Measurements from ENCODE around the gene NEO1.

Gene NEO1

GRCh38 chr15:73340502-73341192 is 288.4 kb downstream of the NEO1 start:
- H3K9me3 ChIP-seq (ENCODE audit: control insufficient read depth, insufficient read depth, low read length), result no peaks in the 10 kb centered on the region
- H3K27me3 ChIP-seq (ENCODE audit: control insufficient read depth, low read length), result no peaks in the 10 kb centered on the region
- no peaks in the 10 kb centered on the region for H3K4me1 ChIP-seq (ENCODE audit: control insufficient read depth, low read length)
- no peaks in the 10 kb centered on the region for H3F3A ChIP-seq (ENCODE audit: control insufficient read depth, insufficient read depth)
- no peaks in the 10 kb centered on the region for H3K9me2 ChIP-seq (replicated peaks; ENCODE audit: control insufficient read depth, low read length)
- H3K4me3 ChIP-seq (ENCODE audit: low read length), result no peak overlapping the region
- TF ChIP-seq CTCF (IDR thresholded peaks at IDR 0.05; ENCODE audit: low read depth, low read length, poor library complexity, severe bottlenecking) (no peak), EZH2phosphoT487 (IDR thresholded peaks at IDR 0.05; ENCODE audit: borderline replicate concordance, low read length) (no peak)
- H4K20me1 ChIP-seq (ENCODE audit: control insufficient read depth, insufficient read depth, low read depth, low read length), result no peaks in the 10 kb centered on the region
- H3K4me2 ChIP-seq (ENCODE audit: low read length), result no peak overlapping the region
- no peaks in the 10 kb centered on the region for H3K79me2 ChIP-seq (ENCODE audit: control insufficient read depth, low read length)
- H3K36me3 ChIP-seq (ENCODE audit: control insufficient read depth, low read length), result no peaks in the 10 kb centered on the region
- no peak overlapping the region for H3K27ac ChIP-seq (ENCODE audit: low read depth, low read length)

- TF ChIP-seq CTCF (IDR thresholded peaks at IDR 0.05; ENCODE audit: low read depth, low read length, poor library complexity, severe bottlenecking), result no peak
- TF ChIP-seq EZH2phosphoT487 (IDR thresholded peaks at IDR 0.05; ENCODE audit: borderline replicate concordance, low read length), result no peak
- H3K4me2 ChIP-seq (ENCODE audit: low read length), result no peak overlapping the region
Observed at GRCh38 chr15:73341886-73342600, 289.8 kb downstream of the NEO1 start.

GRCh38 chr15:73344056-73344455 is 291.8 kb downstream of the NEO1 start:
- Histone ChIP-seq H3K9me2 (replicated peaks; ENCODE audit: control insufficient read depth, low read length) (no peaks in the 10 kb centered on the region), H3K4me1 (ENCODE audit: control insufficient read depth, low read length) (no peaks in the 10 kb centered on the region), H3K4me2 (ENCODE audit: low read length) (no peak overlapping the region), H3F3A (ENCODE audit: control insufficient read depth, insufficient read depth) (no peaks in the 10 kb centered on the region), H3K27ac (ENCODE audit: low read depth, low read length) (no peak overlapping the region), H3K9me3 (ENCODE audit: control insufficient read depth, insufficient read depth, low read length) (no peaks in the 10 kb centered on the region), H3K36me3 (ENCODE audit: control insufficient read depth, low read length) (no peaks in the 10 kb centered on the region), H4K20me1 (ENCODE audit: control insufficient read depth, insufficient read depth, low read depth, low read length) (no peaks in the 10 kb centered on the region), H3K4me3 (ENCODE audit: low read length) (no peak overlapping the region), H3K79me2 (ENCODE audit: control insufficient read depth, low read length) (no peaks in the 10 kb centered on the region), H3K27me3 (ENCODE audit: control insufficient read depth, low read length) (no peaks in the 10 kb centered on the region)
- no peak for TF ChIP-seq EZH2phosphoT487 (IDR thresholded peaks at IDR 0.05; ENCODE audit: borderline replicate concordance, low read length)
- no peak for TF ChIP-seq CTCF (IDR thresholded peaks at IDR 0.05; ENCODE audit: low read depth, low read length, poor library complexity, severe bottlenecking)

More at GRCh38 chr15:73341886-73342600, 289.8 kb downstream of the NEO1 start:
- Histone ChIP-seq H3F3A (ENCODE audit: control insufficient read depth, insufficient read depth) (no peaks in the 10 kb centered on the region), H3K4me3 (ENCODE audit: low read length) (no peak overlapping the region), H4K20me1 (ENCODE audit: control insufficient read depth, insufficient read depth, low read depth, low read length) (no peaks in the 10 kb centered on the region), H3K36me3 (ENCODE audit: control insufficient read depth, low read length) (no peaks in the 10 kb centered on the region), H3K9me2 (replicated peaks; ENCODE audit: control insufficient read depth, low read length) (no peaks in the 10 kb centered on the region), H3K79me2 (ENCODE audit: control insufficient read depth, low read length) (no peaks in the 10 kb centered on the region), H3K27me3 (ENCODE audit: control insufficient read depth, low read length) (no peaks in the 10 kb centered on the region), H3K4me1 (ENCODE audit: control insufficient read depth, low read length) (no peaks in the 10 kb centered on the region), H3K9me3 (ENCODE audit: control insufficient read depth, insufficient read depth, low read length) (no peaks in the 10 kb centered on the region), H3K27ac (ENCODE audit: low read depth, low read length) (no peak overlapping the region)
